VCaP (cell line): ENCODE data around the gene NRG2.

Experiments used
- H3K27ac ChIP-seq: fragments of 450-650 bp; 2 replicates; pipeline ENCODE4 v1.5.1; 2017
- TF ChIP-seq, protein P1 (sequence below): fragments of 450-650 bp; conservative IDR thresholded peaks from 2 replicates; pipeline ENCODE4 v1.5.1; 2017; ENCODE audit warnings: mild to moderate bottlenecking, moderate library complexity

Gene NRG2

DNA sequence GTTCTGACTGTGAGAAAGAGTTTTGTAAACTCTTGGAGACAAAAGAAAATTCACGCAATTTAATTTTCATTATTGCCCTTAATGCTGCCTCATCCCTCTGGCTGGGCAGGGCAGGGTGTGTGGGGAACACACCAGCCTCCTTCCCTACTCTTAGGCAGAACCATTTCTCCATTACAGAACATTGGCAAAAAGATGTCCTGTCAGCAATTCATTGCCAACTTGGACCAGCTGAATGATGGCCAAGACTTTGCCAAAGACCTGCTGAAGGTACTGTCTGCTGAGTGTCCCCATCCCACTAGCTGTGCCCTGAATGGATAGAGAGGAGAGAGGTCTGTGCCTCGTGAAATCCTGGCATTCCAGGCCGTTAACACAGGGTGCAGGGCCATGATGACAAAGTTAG is 209.6 kb downstream of the NRG2 start:
- TF ChIP-seq, protein P1, sequence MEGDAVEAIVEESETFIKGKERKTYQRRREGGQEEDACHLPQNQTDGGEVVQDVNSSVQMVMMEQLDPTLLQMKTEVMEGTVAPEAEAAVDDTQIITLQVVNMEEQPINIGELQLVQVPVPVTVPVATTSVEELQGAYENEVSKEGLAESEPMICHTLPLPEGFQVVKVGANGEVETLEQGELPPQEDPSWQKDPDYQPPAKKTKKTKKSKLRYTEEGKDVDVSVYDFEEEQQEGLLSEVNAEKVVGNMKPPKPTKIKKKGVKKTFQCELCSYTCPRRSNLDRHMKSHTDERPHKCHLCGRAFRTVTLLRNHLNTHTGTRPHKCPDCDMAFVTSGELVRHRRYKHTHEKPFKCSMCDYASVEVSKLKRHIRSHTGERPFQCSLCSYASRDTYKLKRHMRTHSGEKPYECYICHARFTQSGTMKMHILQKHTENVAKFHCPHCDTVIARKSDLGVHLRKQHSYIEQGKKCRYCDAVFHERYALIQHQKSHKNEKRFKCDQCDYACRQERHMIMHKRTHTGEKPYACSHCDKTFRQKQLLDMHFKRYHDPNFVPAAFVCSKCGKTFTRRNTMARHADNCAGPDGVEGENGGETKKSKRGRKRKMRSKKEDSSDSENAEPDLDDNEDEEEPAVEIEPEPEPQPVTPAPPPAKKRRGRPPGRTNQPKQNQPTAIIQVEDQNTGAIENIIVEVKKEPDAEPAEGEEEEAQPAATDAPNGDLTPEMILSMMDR: no peak

DNA sequence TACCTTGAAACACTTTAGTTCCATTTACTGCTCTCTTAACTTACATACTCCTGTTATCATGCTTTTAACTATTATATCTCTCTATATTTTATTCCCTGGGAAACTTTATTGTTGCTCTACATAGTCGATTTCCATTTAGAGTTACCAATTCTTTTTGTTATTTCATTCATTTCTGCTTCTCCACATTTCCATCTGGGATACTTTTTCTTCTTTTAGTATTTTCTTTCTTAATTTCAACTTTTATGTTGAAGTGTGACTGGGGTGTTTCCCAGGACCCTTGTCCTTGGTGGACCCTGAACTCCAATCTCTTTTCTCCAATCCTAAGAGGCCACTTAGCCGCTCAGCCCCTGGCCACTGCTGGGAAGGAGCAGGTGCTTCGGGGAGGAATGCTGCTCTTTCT is 211.5 kb downstream of the NRG2 start:
- TF ChIP-seq, protein P1: no peak
- no peak overlapping the region for H3K27ac ChIP-seq

More for the DNA sequence above, 209.6 kb downstream of the NRG2 start:
- no peak overlapping the region for H3K27ac ChIP-seq

DNA sequence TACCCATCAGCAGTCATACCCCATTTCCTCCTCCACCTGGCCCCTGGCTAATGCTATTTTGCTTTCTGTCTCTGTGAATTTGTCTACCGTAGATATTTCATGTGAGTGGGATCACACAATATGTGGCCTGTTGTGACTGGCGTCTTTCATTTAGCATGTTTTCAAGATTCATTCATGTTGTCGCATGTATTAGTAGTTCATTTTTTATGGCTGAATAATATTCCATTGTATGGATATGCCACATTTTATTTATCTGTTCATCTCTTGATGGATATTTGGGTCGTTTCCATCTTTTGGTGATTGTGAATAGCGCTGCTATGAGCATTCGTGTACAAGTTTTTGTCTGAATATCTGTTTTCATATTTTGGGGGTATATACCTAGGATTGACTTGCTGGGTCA is 213.6 kb downstream of the NRG2 start:
- TF ChIP-seq, protein P1: no peak
- no peak overlapping the region for H3K27ac ChIP-seq

DNA sequence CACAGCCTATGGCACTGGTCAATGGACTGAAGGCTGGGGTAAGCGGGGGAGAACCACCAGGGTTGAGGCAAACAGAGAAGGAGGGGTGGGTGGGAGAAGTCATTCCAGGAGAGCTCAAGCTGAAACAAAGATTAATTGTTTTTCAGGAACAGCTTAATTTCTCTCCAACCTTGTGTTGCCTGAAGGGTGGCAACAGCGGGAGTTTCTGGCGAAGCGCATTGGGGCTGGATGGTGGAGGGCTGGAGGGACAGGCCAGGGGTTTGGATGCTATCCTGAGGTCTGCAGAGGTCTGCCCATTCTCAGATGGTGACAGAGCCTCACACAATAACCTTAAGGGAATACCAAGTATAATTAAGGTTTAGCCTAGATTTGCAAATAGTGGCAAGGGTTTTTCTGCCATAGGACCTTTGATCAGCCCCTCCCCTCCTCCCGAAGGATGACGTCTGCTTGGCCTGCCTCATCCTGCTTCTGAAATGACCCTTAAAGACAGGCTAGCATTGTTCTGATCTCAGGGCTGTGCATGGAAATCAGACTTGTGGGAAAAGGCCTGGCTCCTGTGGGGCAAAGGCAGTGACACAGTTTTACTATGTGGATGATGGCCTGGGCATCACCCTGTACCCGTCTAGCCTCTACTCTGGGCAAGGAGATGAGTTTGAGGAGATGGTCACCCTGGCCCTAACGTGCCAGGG is 214.7 kb downstream of the NRG2 start:
- H3K27ac ChIP-seq: no peak overlapping the region
- TF ChIP-seq, protein P1: no peak

DNA sequence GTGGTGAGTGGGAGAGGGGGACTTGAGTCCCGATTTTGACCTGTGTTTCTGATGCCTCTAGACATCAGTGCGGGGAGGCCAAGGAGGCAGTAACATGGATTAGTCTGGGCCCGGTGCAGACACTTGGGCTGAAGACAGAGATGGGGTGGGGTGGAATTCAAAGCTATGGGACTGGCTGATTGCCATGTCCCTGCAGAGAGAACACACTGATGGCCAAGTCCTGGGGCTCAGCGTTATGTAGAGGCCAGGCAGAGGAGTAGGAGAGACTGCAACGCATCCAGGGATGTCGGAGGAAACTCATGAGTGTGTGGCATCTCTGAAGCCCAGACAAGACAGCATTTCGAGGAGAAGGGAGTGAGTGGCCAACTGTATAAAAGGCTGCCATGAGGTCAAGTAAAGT is 217.4 kb downstream of the NRG2 start:
- no peak overlapping the region for H3K27ac ChIP-seq
- TF ChIP-seq, protein P1: no peak

DNA sequence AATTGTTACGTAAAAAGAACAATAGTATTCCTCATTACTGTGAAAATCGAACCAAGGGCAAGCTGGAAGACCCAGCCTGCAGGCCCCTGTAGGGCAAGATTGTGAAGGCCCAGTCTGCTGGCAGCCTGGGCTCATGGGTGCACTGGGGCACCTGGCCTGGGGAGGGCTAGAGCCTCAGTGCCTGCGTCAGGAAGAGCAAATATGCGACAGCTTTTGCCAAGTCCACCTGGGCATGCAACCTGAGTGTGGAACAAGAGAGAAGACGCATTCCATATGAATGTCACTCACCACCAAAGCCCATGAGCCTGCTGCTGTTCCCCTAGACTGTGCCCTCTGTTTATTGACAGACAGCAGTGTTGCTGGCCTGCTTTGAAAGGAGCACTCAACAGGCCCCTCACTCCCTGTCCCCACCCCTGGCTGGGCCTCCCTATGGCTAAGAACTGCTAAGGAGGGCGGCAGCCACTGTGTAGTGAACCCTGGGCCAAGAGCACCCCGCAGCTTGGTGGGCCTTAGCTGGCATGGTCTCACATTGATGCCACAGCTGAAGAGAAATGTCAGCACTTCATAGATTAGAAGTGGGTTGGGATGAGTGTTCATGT is 219.2 kb downstream of the NRG2 start:
- H3K27ac ChIP-seq: no peak overlapping the region
- TF ChIP-seq, protein P1: no peak

DNA sequence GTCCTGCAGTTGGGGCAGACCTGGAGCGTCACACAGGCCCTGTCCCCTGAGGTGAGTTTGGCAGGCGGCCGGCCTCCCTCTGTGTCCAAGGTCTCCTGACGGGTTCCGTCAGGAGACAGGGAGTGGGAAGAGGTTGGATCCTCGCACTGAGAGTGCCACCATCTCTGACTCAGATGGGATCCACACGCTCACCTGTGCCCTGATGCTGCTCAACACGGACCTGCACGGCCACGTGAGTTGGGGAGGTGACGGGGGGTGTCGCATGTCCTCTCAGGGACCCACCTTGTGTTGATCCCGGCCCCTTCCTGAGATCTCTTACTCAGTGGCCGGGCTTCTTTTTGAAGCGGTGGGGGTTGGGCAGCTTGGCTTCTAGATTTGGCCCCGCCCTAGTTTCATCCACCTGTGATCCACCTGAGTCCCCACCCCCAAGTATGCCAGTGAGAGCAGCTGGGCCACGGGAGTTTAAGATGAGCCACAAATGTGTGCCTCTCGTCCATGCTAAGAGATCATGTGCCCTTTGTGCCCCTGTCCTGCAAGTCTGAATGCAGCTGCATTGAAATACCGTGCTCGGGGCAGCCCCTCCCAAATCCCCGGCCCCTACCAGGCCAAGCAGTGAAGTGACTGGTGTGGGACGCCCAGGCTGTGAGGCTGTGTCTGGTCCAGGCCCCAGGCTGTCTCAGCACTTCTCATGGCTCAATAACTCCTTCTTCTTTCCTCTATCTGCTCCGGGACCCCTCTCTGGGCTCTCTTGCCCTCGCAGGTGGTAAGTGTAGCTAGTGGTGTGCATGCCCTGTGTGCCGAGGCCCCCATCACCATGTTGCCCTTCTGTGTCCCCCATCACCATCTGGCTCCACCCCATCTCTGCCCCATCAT is 220.3 kb downstream of the NRG2 start:
- no peak overlapping the region for H3K27ac ChIP-seq
- TF ChIP-seq, protein P1: no peak
